ENCODE measurements around the gene GET3.

DNA sequence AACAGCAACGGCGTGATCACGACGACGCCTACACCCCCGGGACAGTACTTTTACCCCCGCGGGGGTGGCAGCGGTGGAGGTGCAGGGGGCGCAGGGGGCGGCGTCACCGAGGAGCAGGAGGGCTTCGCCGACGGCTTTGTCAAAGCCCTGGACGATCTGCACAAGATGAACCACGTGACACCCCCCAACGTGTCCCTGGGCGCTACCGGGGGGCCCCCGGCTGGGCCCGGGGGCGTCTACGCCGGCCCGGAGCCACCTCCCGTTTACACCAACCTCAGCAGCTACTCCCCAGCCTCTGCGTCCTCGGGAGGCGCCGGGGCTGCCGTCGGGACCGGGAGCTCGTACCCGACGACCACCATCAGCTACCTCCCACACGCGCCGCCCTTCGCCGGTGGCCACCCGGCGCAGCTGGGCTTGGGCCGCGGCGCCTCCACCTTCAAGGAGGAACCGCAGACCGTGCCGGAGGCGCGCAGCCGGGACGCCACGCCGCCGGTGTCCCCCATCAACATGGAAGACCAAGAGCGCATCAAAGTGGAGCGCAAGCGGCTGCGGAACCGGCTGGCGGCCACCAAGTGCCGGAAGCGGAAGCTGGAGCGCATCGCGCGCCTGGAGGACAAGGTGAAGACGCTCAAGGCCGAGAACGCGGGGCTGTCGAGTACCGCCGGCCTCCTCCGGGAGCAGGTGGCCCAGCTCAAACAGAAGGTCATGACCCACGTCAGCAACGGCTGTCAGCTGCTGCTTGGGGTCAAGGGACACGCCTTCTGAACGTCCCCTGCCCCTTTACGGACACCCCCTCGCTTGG is 55.0 kb downstream of the GET3 start:
- TF ChIP-seq SP1 (IDR thresholded peaks at IDR 0.05) (no peak), SP1 (CRISPR knock-in tag; IDR thresholded peaks at IDR 0.05) (no peak), ZSCAN25 (CRISPR knock-in tag; IDR thresholded peaks at IDR 0.05) (no peak)

All from HepG2 (cell line).